Body of pancreas (tissue), 4 donors: ENCODE measurements around the gene NUBPL. TPM values are rescaled to one million over a fixed set of nuclear protein-coding genes. Genes with fewer than 3 reads are reported as not detected.

Experiments
- ATAC-seq: fragments of 150-250 bp; one replicate; pipeline ENCODE4 v1.9.1; 2016
- DNase-seq, 4 donors: peaks; one replicate each; pipeline ENCODE4 v3.0.0-alpha.2; 2019
- H3K27ac ChIP-seq, 4 donors: fragments of 200-600 bp; sonication (generic); 1 replicate in 3 of 4; 2 replicates in 1 of 4; pipeline versions ENCODE4 v1.5.1 to v1.6.1; 2016 to 2019; ENCODE audit warnings: mild to moderate bottlenecking in 1 of 4, mixed read lengths in 1 of 4, moderate library complexity in 1 of 4
- H3K27me3 ChIP-seq, 2 donors: fragments of 200-600 bp; sonication (generic); one replicate each; pipeline ENCODE4 v1.6.0; 2016; ENCODE audit warnings: mild to moderate bottlenecking in 1 of 2
- H3K36me3 ChIP-seq, 2 donors: fragments of 200-600 bp; sonication (generic); replicated peaks in 1 of 2; 2 replicates each; pipeline ENCODE4 v1.5.1; 2016; ENCODE audit warnings: low read depth in 2 of 2; ENCODE audit not compliant: insufficient read depth in 1 of 2
- H3K4me1 ChIP-seq: fragments of 200-600 bp; sonication (generic); one replicate; pipeline ENCODE4 v1.6.0; 2016
- H3K4me3 ChIP-seq, 2 donors: fragments of 200-600 bp; sonication (generic); 1 replicate in 1 of 2; 2 replicates in 1 of 2; pipeline ENCODE4 v1.5.1; 2016 to 2019
- H3K9me3 ChIP-seq, 3 donors: fragments of 200-600 bp; sonication (generic); 1 replicate in 2 of 3; 2 replicates in 1 of 3; pipeline ENCODE4 v1.5.1; 2016
- POLR2A ChIP-seq, 3 donors: fragments of 450-650 bp; IDR thresholded peaks; one replicate each; pipeline ENCODE4 v1.6.1; 2016; ENCODE audit warnings: antibody characterized with exemption in 3 of 3, mild to moderate bottlenecking in 2 of 3
- WGBS, 2 donors: methylation state at CpG; one replicate each; pipeline ENCODE4 v1.1.5; 2017; 5-methylcytosine and 5-hydroxymethylcytosine counted together
- intact Hi-C: fragments of 100-400 bp; cut with DNase I; formaldehyde crosslinking; loops from one replicate; pipeline ENCODE4 v1.15.1; 2023
- total RNA-seq, 2 donors: library from RNA; depleted of rRNA; stranded (reverse); fragments of >200 nt; gene quantifications; one replicate each; pipeline ENCODE4 v1.1.0, GENCODE V29; 2016
- TF ChIP-seq, protein P1 (sequence below), 7 experiments: fragments of 450-650 bp in 4 of 7; fragments of 200-600 bp in 3 of 7; sonication (generic) in 3 of 7; IDR thresholded peaks; one replicate each; pipeline ENCODE4 v1.5.1; 2016 to 2019; ENCODE audit warnings: antibody characterized with exemption in 7 of 7

NUBPL gene, protein sequence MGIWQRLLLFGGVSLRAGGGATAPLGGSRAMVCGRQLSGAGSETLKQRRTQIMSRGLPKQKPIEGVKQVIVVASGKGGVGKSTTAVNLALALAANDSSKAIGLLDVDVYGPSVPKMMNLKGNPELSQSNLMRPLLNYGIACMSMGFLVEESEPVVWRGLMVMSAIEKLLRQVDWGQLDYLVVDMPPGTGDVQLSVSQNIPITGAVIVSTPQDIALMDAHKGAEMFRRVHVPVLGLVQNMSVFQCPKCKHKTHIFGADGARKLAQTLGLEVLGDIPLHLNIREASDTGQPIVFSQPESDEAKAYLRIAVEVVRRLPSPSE
- 10 to 100 TPM in 1 of 2 donors, 1 to 10 TPM in 1; 4.7 to 18.5 TPM for total RNA-seq

GRCh38 chr14:31561155-31561846 is at the start of gene NUBPL:
TSS of gene NUBPL (plus strand) at chr14:31561404. CDS start at chr14:31561440, 36 bp downstream.
- Histone ChIP-seq H3K27me3 (no peaks in the 10 kb centered on the region), H3K4me3 (peak within 1 kb of the TSS; percentile 32 to 99), H3K9me3 (no peaks in the 10 kb centered on the region), H3K36me3 (no peaks in the 10 kb centered on the region), H3K4me1 (peaks cover 10% of the 10 kb centered on the region), H3K27ac (peak within 1 kb of the TSS; percentile 50 to 88 (median 78))
- DNase-seq = peak; percentile 95 to 97 (median 96)
- TF ChIP-seq POLR2A (IDR thresholded peaks at IDR 0.05) = peak; percentile 29 to 83 (median 77)
- TF ChIP-seq, protein P1, sequence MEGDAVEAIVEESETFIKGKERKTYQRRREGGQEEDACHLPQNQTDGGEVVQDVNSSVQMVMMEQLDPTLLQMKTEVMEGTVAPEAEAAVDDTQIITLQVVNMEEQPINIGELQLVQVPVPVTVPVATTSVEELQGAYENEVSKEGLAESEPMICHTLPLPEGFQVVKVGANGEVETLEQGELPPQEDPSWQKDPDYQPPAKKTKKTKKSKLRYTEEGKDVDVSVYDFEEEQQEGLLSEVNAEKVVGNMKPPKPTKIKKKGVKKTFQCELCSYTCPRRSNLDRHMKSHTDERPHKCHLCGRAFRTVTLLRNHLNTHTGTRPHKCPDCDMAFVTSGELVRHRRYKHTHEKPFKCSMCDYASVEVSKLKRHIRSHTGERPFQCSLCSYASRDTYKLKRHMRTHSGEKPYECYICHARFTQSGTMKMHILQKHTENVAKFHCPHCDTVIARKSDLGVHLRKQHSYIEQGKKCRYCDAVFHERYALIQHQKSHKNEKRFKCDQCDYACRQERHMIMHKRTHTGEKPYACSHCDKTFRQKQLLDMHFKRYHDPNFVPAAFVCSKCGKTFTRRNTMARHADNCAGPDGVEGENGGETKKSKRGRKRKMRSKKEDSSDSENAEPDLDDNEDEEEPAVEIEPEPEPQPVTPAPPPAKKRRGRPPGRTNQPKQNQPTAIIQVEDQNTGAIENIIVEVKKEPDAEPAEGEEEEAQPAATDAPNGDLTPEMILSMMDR (IDR thresholded peaks at IDR 0.05) = peak in 1 of 7 experiments; percentile 9
- intact Hi-C loops = no loop called here
- peak; percentile 99 for ATAC-seq
- WGBS, 2 donors = 0 to 1% methylated on average over 22 to 34 of the region's 34 CpGs

DNA sequence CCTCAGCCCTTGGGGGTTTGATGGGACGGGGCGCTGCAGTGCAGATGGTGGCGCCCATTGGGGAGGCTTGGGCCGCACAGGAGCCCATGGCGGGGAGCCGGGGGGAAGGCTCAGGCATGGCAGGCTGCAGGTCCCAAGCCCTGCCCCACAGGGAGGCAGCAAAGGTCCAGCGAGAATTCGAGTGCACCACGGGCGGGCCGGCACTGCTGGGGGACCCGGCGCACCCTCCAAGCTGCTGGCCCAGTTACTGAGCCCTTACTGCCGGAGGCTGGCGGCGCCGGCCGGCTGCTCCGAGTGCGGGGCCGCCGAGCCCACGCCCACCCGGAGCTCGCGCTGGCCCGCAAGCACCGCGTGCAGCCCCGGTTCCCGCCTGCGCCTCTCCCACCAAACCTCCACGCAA is 34.1 kb upstream of the NUBPL start:
- Histone ChIP-seq H3K9me3 (no peaks in the 10 kb centered on the region), H3K4me3 (no peak overlapping the region), H3K36me3 (no peaks in the 10 kb centered on the region), H3K27ac (no peak overlapping the region), H3K4me1 (no peaks in the 10 kb centered on the region), H3K27me3 (no peaks in the 10 kb centered on the region)
- no peak for DNase-seq
- 97 to 100% methylated on average over 3 to 25 of the region's 33 CpGs for WGBS, 2 donors
- intact Hi-C loops = no loop called here
- ATAC-seq = no peak
- TF ChIP-seq, protein P1 (IDR thresholded peaks at IDR 0.05) = no peak
- TF ChIP-seq POLR2A (IDR thresholded peaks at IDR 0.05) = no peak

GRCh38 chr14:31527546-31527945 is 33.7 kb upstream of the NUBPL start:
- no peak for DNase-seq
- intact Hi-C loops = no loop called here
- ATAC-seq = no peak
- no peaks in the 10 kb centered on the region for H3K9me3 ChIP-seq
- no peak overlapping the region for H3K4me3 ChIP-seq
- H3K27me3 ChIP-seq = no peaks in the 10 kb centered on the region
- WGBS, 2 donors = 86 to 99% methylated on average over 8 of the region's 8 CpGs
- no peak overlapping the region for H3K27ac ChIP-seq
- no peaks in the 10 kb centered on the region for H3K36me3 ChIP-seq
- H3K4me1 ChIP-seq = no peaks in the 10 kb centered on the region
- TF ChIP-seq POLR2A (IDR thresholded peaks at IDR 0.05) = no peak
- TF ChIP-seq, protein P1 (IDR thresholded peaks at IDR 0.05) = no peak

- TF ChIP-seq POLR2A (IDR thresholded peaks at IDR 0.05) = no peak
- TF ChIP-seq, protein P1 (IDR thresholded peaks at IDR 0.05) = no peak
- ATAC-seq (no peak), DNase-seq (no peak)
- H3K4me1 ChIP-seq = no peaks in the 10 kb centered on the region
- intact Hi-C loops = no loop called here
- H3K27ac ChIP-seq = no peak overlapping the region
- no peak overlapping the region for H3K4me3 ChIP-seq
- no peaks in the 10 kb centered on the region for H3K36me3 ChIP-seq
- H3K27me3 ChIP-seq = no peaks in the 10 kb centered on the region
- no peaks in the 10 kb centered on the region for H3K9me3 ChIP-seq
- WGBS, 2 donors = 35 to 43% methylated on average over 1 of the region's 1 CpG
These were observed 32.2 kb upstream of the NUBPL start for GRCh38 chr14:31529053-31529452.
